Prostate gland (tissue), 2 donors: ENCODE data around the gene C9orf43. TPM values are rescaled to one million over a fixed set of nuclear protein-coding genes. Genes with fewer than 3 reads are reported as not detected.
"Not testable (repeated sequence)": the region's sequence is repeated elsewhere in the genome, so short reads cannot be mapped to it uniquely, and the experiment has no call there.

Experiments
- DNase-seq: peaks from one replicate; pipeline ENCODE4 v3.0.0-alpha.2; 2019; ENCODE audit warnings: low spot score
- H3K27ac ChIP-seq, 2 donors: fragments of 200-600 bp; sonication (generic); 2 replicates each; pipeline ENCODE4 v1.5.1; 2017 to 2019
- H3K27me3 ChIP-seq: fragments of 200-600 bp; sonication (generic); replicated peaks from 2 replicates; pipeline ENCODE4 v1.5.1; 2019; ENCODE audit not compliant: insufficient read depth
- H3K36me3 ChIP-seq, 2 donors: fragments of 200-600 bp; sonication (generic); 1 replicate in 1 of 2; 2 replicates in 1 of 2; pipeline versions ENCODE4 v1.5.1 to v1.8.1; 2017 to 2019
- H3K4me1 ChIP-seq: fragments of 200-600 bp; sonication (generic); replicated peaks from 2 replicates; pipeline ENCODE4 v1.5.1; 2019
- H3K4me3 ChIP-seq, 2 donors: fragments of 200-600 bp; sonication (generic); 2 replicates each; pipeline ENCODE4 v1.5.1; 2017 to 2019
- H3K9me3 ChIP-seq: fragments of 200-600 bp; sonication (generic); 2 replicates; pipeline ENCODE4 v1.5.1; 2017
- CTCF ChIP-seq, 4 experiments: fragments of 200-600 bp in 2 of 4; fragments of 450-650 bp in 2 of 4; sonication (generic) in 2 of 4; IDR thresholded peaks; 1 replicate in 3 of 4; 2 replicates in 1 of 4; pipeline ENCODE4 v1.5.1; 2016 to 2019; ENCODE audit warnings: antibody characterized with exemption in 4 of 4, mild to moderate bottlenecking in 2 of 4, moderate library complexity in 2 of 4
- POLR2A ChIP-seq: fragments of 450-650 bp; IDR thresholded peaks from one replicate; pipeline ENCODE4 v1.6.1; 2016; ENCODE audit warnings: antibody characterized with exemption, mild to moderate bottlenecking
- POLR2AphosphoS5 ChIP-seq: sonication (generic); formaldehyde crosslinking; IDR thresholded peaks from one replicate; pipeline ENCODE4 v1.6.1; 2017; ENCODE audit warnings: antibody characterized with exemption
- WGBS: methylation state at CpG from one replicate; pipeline ENCODE4 v1.1.5; 2018; 5-methylcytosine and 5-hydroxymethylcytosine counted together
- intact Hi-C: fragments of 100-400 bp; cut with DNase I; formaldehyde crosslinking; loops from one replicate; pipeline ENCODE4 v1.14.2; 2022
- total RNA-seq, 2 donors: library from RNA; depleted of rRNA; stranded (reverse); fragments of >200 nt; gene quantifications; one replicate each; pipeline ENCODE4 v1.1.0, GENCODE V29; 2016

Gene C9orf43
- total RNA-seq, 2 donors from 2014 or later, result 3.7 to 11.0 TPM

GRCh38 chr9:113380869-113381378 lies 29.6 kb upstream of the C9orf43 start:
- TF ChIP-seq CTCF (IDR thresholded peaks at IDR 0.05), result no peak
- TF ChIP-seq POLR2A, result no peak
- no peak for TF ChIP-seq POLR2AphosphoS5
- no peak for DNase-seq
- no peaks in the 10 kb centered on the region for H3K27me3 ChIP-seq
- H3K36me3 ChIP-seq, result no peaks in the 10 kb centered on the region
- H3K9me3 ChIP-seq, result no peaks in the 10 kb centered on the region
- no peaks in the 10 kb centered on the region for H3K4me1 ChIP-seq
- intact Hi-C loops, result no loop called here
- WGBS, result 35% methylated on average over 1 of the region's 1 CpG
- H3K4me3 ChIP-seq, result no peak overlapping the region
- H3K27ac ChIP-seq, result peak overlapping the region; percentile 82 to 89

GRCh38 chr9:113381441-113381840 lies 29.1 kb upstream of the C9orf43 start:
- H3K4me1 ChIP-seq, intact Hi-C loops, DNase-seq, H3K9me3 ChIP-seq, H3K36me3 ChIP-seq, H3K27me3 ChIP-seq, H3K4me3 ChIP-seq: not testable (repeated sequence)
- H3K27ac ChIP-seq, result peak overlapping the region; percentile 82 to 89
- 72% methylated on average over 6 of the region's 7 CpGs for WGBS

GRCh38 chr9:113381909-113382411 lies 28.6 kb upstream of the C9orf43 start:
- Histone ChIP-seq H3K9me3 (no peaks in the 10 kb centered on the region), H3K4me3 (no peak overlapping the region), H3K27ac (peak overlapping the region; percentile 82 to 89), H3K27me3 (no peaks in the 10 kb centered on the region), H3K4me1 (no peaks in the 10 kb centered on the region), H3K36me3 (no peaks in the 10 kb centered on the region)
- TF ChIP-seq CTCF (IDR thresholded peaks at IDR 0.05) (no peak), POLR2AphosphoS5 (peak; percentile 82), POLR2A (no peak)
- DNase-seq, result peak; percentile 82
- intact Hi-C loops, result no loop called here
- WGBS, result 62% methylated on average over 8 of the region's 8 CpGs

- H3K9me3 ChIP-seq, result no peaks in the 10 kb centered on the region
- WGBS, result 89% methylated on average over 4 of the region's 4 CpGs
- no peaks in the 10 kb centered on the region for H3K4me1 ChIP-seq
- TF ChIP-seq POLR2A (no peak), POLR2AphosphoS5 (no peak), CTCF (IDR thresholded peaks at IDR 0.05) (no peak)
- peaks cover 5 to 20% of the 10 kb centered on the region in 2 donors for H3K36me3 ChIP-seq
- no peaks in the 10 kb centered on the region for H3K27me3 ChIP-seq
- intact Hi-C loops, result no loop called here
- no peak overlapping the region for H3K27ac ChIP-seq
- H3K4me3 ChIP-seq, result no peak overlapping the region
- DNase-seq, result no peak
Observed at GRCh38 chr9:113386571-113387393, 23.8 kb upstream of the C9orf43 start.

- Histone ChIP-seq H3K4me1 (no peaks in the 10 kb centered on the region), H3K4me3 (no peak overlapping the region), H3K36me3 (peaks cover 5 to 21% of the 10 kb centered on the region in 2 donors)
Observed at GRCh38 chr9:113387560-113388230, 22.9 kb upstream of the C9orf43 start.

More at GRCh38 chr9:113387560-113388230, 22.9 kb upstream of the C9orf43 start:
- WGBS, result 62% methylated on average over 9 of the region's 9 CpGs
- intact Hi-C loops, result no loop called here
- Histone ChIP-seq H3K27me3 (no peaks in the 10 kb centered on the region), H3K27ac (no peak overlapping the region), H3K9me3 (no peaks in the 10 kb centered on the region)
- TF ChIP-seq POLR2AphosphoS5, result no peak
- no peak for TF ChIP-seq POLR2A
- no peak for TF ChIP-seq CTCF (IDR thresholded peaks at IDR 0.05)
- DNase-seq, result no peak
